Measurements from ENCODE around the gene GSG1L. TPM values are rescaled to one million over a fixed set of nuclear protein-coding genes. Genes with fewer than 3 reads are reported as not detected.

The GSG1L gene
- total RNA-seq, 2 experiments from 2014 or later: not detected

DNA sequence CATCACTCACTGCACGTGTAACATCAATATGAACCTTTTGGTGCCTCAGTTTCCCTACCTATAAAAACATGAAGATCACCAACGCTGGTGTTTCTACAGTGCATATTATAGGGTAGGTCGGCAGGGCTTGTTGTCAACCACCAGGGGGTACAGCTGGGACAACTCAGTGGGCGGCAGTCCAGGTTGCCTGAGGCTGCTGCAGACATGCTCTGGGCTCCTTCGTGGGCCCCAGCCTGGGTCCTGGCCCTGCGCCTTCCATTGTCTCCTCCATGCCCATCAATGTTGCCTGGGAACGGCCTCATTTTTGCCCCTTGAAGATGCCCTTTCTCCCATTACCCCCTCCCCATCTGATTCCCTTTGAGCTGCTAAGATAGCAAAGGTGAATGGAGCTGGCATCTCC is 89.8 kb downstream of the GSG1L start:
- no peak for DNase-seq
- Mint-ChIP-seq H3K4me1 (peaks cover 4% of the 10 kb centered on the region), H3K36me3 (ENCODE audit: low read depth) (no peaks in the 10 kb centered on the region), H3K9me3 (no peaks in the 10 kb centered on the region), H3K27me3 (peaks cover 16% of the 10 kb centered on the region), H3K27ac (no peak overlapping the region), H3K4me3 (no peak overlapping the region)
- POLR2A ChIA-PET: interaction anchor here (0.6 kb wide), 1 partner anchor 29 kb away, joined by 4 read pairs; no protein-coding TSS in a partner anchor
- CTCF ChIA-PET: no interaction called here

DNA sequence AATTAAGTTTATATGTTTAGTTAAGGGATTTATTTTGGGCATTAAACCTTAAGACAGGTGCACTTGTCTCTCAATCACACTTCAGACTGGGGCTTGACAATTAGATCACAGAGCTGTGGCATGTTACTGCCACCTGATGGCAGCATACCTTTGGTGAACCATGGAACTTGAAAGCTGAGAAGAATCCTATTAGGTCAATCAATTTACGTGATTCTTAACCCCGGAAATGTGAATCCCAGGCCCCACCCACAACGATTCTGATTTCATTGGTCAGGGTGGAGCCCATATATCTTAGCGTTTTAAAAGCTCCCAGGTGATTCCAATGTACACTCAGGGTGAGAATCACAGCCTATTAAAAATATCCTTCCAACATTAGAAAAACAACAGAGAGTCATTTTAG is 91.0 kb downstream of the GSG1L start:
- H3K4me1 Mint-ChIP-seq: peaks cover 4% of the 10 kb centered on the region
- no peak overlapping the region for H3K27ac Mint-ChIP-seq
- H3K27me3 Mint-ChIP-seq: peaks cover 16% of the 10 kb centered on the region
- DNase-seq: peak; percentile 62
- no peak overlapping the region for H3K4me3 Mint-ChIP-seq
- no peaks in the 10 kb centered on the region for H3K36me3 Mint-ChIP-seq (ENCODE audit: low read depth)
- ChIA-PET POLR2A (no interaction called here), CTCF (interaction anchor here (0.6 to 2.0 kb wide), 6 partner anchors 8 to 246 kb away, joined by 3 to 6 read pairs (median 4); no protein-coding TSS in a partner anchor)
- no peaks in the 10 kb centered on the region for H3K9me3 Mint-ChIP-seq

DNA sequence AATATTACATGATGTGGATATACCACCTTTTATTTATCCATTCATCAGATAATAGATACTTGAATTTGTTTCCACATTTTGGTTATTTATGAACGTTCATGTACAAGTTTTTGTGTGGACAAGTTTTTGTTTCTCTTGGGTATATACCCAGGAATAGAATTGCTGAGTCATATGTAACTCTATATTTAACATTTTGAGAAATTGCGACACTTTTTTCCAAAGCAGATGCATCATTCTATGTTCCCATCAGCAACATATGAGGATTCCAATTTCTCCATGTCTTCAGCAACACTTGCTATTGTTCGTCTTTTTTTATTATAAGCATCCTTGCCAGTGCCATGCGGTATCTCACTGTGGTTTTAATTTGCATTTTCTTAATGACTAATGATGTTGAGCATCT is 93.9 kb downstream of the GSG1L start:
- Mint-ChIP-seq H3K27ac (no peak overlapping the region), H3K9me3 (no peaks in the 10 kb centered on the region), H3K4me1 (peaks cover 4% of the 10 kb centered on the region), H3K4me3 (no peak overlapping the region), H3K27me3 (peaks cover 13% of the 10 kb centered on the region), H3K36me3 (ENCODE audit: low read depth) (no peaks in the 10 kb centered on the region)
- ChIA-PET CTCF (no interaction called here), POLR2A (no interaction called here)
- DNase-seq: no peak

DNA sequence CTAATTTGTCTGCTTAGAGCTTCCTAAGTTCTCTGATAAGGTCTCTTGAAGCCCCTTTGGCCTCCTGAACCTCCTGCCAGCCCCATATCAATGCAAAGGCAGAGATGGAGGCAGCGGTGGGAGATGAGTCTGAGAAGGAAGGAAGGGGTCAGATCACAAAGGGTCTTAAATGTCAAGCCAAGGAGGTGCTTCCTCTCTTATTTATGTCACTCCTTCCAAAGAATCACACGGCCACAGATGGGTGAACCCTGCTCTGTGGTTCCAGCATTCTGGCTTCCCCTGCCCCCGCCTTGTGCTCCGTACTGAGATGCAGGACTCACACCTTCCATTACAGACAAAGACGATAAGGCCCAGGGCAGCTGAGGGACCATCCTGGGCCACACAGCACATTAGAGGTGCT is 96.3 kb downstream of the GSG1L start:
- Mint-ChIP-seq H3K9me3 (no peaks in the 10 kb centered on the region), H3K27ac (no peak overlapping the region), H3K4me3 (no peak overlapping the region), H3K27me3 (peaks cover 13% of the 10 kb centered on the region), H3K36me3 (ENCODE audit: low read depth) (no peaks in the 10 kb centered on the region), H3K4me1 (no peaks in the 10 kb centered on the region)
- ChIA-PET POLR2A (no interaction called here), CTCF (no interaction called here)
- DNase-seq: no peak

DNA sequence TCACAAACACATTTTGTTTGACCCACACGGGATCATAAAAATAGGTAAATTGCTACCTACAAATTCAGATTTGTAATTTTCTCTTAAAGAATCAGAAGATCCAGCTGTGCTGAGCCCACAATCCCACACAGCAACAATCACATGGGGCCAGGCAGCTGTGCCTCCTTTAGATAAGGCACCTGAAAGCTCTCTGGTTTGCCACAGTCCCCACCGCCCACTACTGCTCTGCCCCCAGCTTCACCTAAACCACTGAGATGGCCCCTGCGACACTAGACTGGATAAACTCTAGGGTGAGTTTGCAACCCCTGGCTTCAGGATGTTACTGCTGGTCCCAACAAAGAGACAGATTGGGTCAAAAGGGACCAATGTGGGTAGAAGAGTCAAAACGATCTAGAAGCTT is 96.8 kb downstream of the GSG1L start:
- no peaks in the 10 kb centered on the region for H3K9me3 Mint-ChIP-seq
- DNase-seq: no peak
- no peak overlapping the region for H3K27ac Mint-ChIP-seq
- CTCF ChIA-PET: no interaction called here
- POLR2A ChIA-PET: no interaction called here
- no peaks in the 10 kb centered on the region for H3K36me3 Mint-ChIP-seq (ENCODE audit: low read depth)
- peaks cover 9% of the 10 kb centered on the region for H3K27me3 Mint-ChIP-seq
- no peak overlapping the region for H3K4me3 Mint-ChIP-seq
- no peaks in the 10 kb centered on the region for H3K4me1 Mint-ChIP-seq

DNA sequence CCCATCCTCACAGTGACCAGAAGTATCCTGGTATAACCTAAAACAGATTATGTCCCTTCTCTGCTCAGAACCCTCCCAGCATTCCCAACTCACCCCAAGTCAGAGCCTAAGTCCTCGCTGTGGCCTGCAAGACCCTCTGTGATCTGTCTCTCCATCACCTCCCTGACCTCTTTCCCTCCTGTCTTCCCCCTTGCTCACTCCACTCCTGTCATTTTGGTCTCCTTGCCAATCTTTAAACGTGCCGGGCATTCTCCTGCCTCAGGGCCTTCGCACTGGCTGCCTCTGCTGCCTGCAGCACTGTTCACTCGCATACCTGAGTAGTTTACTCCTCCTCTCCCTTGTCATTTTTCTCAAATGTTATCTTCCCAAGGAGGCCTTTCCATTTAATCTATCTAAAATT is 97.7 kb downstream of the GSG1L start:
- POLR2A ChIA-PET: no interaction called here
- Mint-ChIP-seq H3K4me1 (no peaks in the 10 kb centered on the region), H3K27ac (no peak overlapping the region), H3K36me3 (ENCODE audit: low read depth) (no peaks in the 10 kb centered on the region), H3K27me3 (peaks cover 6% of the 10 kb centered on the region), H3K4me3 (no peak overlapping the region), H3K9me3 (no peaks in the 10 kb centered on the region)
- DNase-seq: no peak
- CTCF ChIA-PET: no interaction called here

DNA sequence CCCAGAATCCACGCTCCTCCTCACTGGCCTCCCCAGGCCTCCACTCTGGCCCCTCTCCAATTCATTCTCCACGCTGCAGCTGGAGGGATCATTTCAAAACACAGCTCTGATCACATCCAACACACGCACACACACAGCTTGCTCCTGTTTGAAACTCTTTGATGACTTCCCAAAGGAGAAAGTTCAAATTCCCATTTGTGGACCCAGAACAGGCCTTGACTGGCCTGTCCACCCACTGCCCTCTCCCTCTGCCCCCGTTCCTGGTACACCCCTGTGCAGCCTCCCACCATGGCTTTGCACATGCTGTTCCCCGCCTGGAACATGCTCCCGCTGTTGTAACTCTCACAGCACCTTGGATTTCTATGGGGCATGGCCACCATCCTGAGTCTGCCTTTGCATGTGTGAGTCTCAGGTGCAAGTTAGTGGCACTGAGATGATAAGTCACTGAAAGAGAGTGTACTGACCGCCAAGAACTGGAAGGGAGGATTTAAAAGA is 100.0 kb downstream of the GSG1L start:
- DNase-seq: no peak
- H3K4me3 Mint-ChIP-seq: no peak overlapping the region
- no peaks in the 10 kb centered on the region for H3K9me3 Mint-ChIP-seq
- CTCF ChIA-PET: no interaction called here
- H3K27me3 Mint-ChIP-seq: no peaks in the 10 kb centered on the region
- H3K36me3 Mint-ChIP-seq (ENCODE audit: low read depth): no peaks in the 10 kb centered on the region
- H3K4me1 Mint-ChIP-seq: no peaks in the 10 kb centered on the region
- POLR2A ChIA-PET: no interaction called here
- H3K27ac Mint-ChIP-seq: no peak overlapping the region

DNA sequence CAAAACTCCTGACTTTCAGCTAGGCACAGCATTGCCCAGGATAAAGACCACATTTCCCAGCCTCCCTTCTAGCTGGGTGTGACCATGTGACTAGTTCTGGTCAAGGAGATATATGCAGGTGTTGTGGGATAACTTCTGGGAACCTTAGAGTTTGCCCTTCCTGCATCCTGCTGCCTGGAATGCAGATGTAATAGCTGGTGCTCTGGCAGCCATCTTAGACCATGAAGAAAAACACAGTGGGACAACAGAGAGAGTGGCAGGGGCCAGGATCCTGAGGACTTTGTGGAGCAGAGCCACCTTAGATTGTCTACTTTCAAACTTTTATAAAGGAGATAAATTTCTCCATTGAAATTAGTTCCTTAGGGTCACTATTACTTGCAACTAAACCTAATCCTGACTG is 101.3 kb downstream of the GSG1L start:
- no peaks in the 10 kb centered on the region for H3K36me3 Mint-ChIP-seq (ENCODE audit: low read depth)
- ChIA-PET POLR2A (no interaction called here), CTCF (no interaction called here)
- no peak for DNase-seq
- H3K27ac Mint-ChIP-seq: no peak overlapping the region
- no peak overlapping the region for H3K4me3 Mint-ChIP-seq
- no peaks in the 10 kb centered on the region for H3K4me1 Mint-ChIP-seq
- H3K9me3 Mint-ChIP-seq: peaks cover 5% of the 10 kb centered on the region
- no peaks in the 10 kb centered on the region for H3K27me3 Mint-ChIP-seq

DNA sequence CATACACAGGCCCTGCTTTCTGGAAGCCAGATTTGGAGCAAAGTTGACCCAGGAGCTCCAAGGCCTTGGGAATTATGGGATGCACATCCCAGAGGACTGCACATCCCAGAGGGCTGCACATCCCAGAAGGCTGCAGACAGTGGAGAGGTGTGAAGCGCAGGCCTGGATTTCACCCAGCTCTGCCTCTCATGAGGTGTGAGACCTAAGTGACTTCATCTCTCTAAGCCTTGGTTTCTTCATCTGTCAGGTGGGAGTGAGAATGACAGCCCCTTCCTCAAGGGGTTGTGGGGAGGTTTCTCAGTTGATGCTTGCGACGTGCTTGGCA is 102.3 kb downstream of the GSG1L start:
- Mint-ChIP-seq H3K4me3 (no peak overlapping the region), H3K36me3 (ENCODE audit: low read depth) (no peaks in the 10 kb centered on the region), H3K27ac (no peak overlapping the region), H3K4me1 (no peaks in the 10 kb centered on the region), H3K9me3 (peaks cover 5% of the 10 kb centered on the region), H3K27me3 (no peaks in the 10 kb centered on the region)
- ChIA-PET CTCF (no interaction called here), POLR2A (no interaction called here)
- DNase-seq: no peak

DNA sequence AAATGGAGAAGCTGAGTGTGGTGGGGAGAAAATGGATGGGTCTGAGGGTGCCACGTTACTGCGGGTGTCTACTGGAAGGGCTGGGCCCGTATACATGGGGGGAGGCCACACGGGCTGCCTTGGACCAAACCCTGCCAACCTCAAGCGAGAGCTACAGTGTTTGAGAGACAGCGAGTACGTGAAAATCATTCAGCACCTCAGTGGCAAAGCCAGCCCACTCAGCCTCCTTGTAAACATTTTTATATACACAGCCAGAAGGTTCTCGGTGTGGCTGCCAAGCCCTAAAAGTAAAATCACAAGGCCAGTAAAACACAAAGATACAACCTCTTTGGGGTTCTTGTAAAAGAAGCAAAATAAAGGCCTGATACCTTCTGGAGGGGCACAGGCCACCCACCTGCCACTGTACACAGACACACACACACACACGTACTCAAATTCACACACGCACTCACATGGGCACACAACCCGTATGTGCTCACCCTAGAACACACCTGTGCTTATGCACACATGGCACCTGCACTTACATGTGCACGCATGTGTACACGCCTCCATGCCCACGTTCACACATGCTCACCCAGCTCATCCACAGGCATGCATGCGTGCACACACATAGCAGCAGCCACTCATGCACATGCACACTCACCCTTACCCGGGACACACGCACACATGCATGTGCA is 102.8 kb downstream of the GSG1L start:
- ChIA-PET CTCF (no interaction called here), POLR2A (no interaction called here)
- no peak overlapping the region for H3K4me3 Mint-ChIP-seq
- no peaks in the 10 kb centered on the region for H3K27me3 Mint-ChIP-seq
- H3K4me1 Mint-ChIP-seq: no peaks in the 10 kb centered on the region
- H3K36me3 Mint-ChIP-seq (ENCODE audit: low read depth): no peaks in the 10 kb centered on the region
- peaks cover 5% of the 10 kb centered on the region for H3K9me3 Mint-ChIP-seq
- H3K27ac Mint-ChIP-seq: no peak overlapping the region
- no peak for DNase-seq

DNA sequence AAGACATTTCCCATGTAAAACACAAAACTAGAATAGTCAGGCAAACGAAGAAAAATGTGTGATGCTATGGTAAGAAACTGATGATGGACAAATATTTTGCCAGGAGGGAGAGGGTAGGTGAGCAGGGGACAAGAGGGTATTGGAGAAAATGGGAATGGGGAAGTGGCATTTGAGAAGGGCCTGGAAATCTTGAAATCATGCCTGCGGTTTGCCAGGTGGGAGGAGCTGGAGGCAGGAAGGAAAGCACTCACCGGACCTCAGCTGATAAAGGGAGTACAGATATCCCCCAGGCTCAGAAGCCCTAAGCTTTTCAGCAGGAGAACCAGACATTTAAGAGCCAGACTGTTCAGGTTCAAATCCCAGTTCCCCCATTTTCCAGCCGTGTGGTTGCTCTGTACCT is 103.6 kb downstream of the GSG1L start:
- Mint-ChIP-seq H3K27me3 (no peaks in the 10 kb centered on the region), H3K36me3 (ENCODE audit: low read depth) (peaks cover under 1% of the 10 kb centered on the region), H3K9me3 (peaks cover 11% of the 10 kb centered on the region), H3K4me1 (no peaks in the 10 kb centered on the region), H3K4me3 (no peak overlapping the region), H3K27ac (no peak overlapping the region)
- ChIA-PET CTCF (no interaction called here), POLR2A (no interaction called here)
- DNase-seq: no peak

DNA sequence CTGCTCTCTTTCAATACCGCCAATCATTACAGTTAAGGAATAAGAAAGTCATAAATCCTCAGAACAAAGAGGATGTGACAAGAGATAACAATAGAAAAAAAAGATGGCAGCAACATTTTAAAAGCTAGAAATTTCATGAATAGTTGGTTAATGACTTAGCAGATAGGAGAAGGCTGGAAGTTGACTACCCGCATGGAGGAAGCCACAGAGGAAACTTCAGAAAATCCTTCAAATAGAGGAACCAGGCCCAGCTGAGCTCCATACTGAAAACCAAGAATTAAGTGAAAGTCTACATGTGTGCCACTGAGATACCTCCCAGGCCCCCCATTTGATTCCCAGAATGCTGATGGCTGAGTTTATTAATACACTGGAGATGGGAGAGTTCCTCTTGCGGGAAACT is 109.3 kb downstream of the GSG1L start:
- CTCF ChIA-PET: no interaction called here
- H3K36me3 Mint-ChIP-seq (ENCODE audit: low read depth): peaks cover 1% of the 10 kb centered on the region
- POLR2A ChIA-PET: no interaction called here
- peaks cover 14% of the 10 kb centered on the region for H3K27me3 Mint-ChIP-seq
- DNase-seq: no peak
- H3K9me3 Mint-ChIP-seq: peaks cover 11% of the 10 kb centered on the region
- H3K4me3 Mint-ChIP-seq: no peak overlapping the region
- H3K4me1 Mint-ChIP-seq: no peaks in the 10 kb centered on the region
- H3K27ac Mint-ChIP-seq: no peak overlapping the region

DNA sequence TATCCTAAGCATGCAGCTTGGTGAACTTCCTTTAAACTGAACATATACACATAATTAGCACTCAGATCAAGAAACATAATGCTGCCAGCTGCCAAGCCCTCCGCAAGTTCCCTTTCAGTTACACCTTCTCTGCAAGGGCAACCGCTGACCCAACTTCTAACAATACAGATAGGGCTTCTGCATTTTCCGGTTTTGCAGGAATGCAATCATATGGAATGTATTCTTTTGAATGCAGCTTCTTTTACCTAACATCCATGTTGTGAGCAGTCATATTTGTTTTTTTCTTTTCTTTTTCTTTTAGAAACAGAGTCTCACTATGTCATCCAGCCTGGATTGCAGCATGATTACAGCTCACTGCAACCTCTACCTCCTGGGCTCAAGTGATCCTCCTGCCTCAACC is 110.7 kb downstream of the GSG1L start:
- no peaks in the 10 kb centered on the region for H3K4me1 Mint-ChIP-seq
- no peak overlapping the region for H3K4me3 Mint-ChIP-seq
- POLR2A ChIA-PET: no interaction called here
- peaks cover 1% of the 10 kb centered on the region for H3K36me3 Mint-ChIP-seq (ENCODE audit: low read depth)
- peaks cover 14% of the 10 kb centered on the region for H3K27me3 Mint-ChIP-seq
- no peak for DNase-seq
- CTCF ChIA-PET: no interaction called here
- peaks cover 11% of the 10 kb centered on the region for H3K9me3 Mint-ChIP-seq
- no peak overlapping the region for H3K27ac Mint-ChIP-seq

DNA sequence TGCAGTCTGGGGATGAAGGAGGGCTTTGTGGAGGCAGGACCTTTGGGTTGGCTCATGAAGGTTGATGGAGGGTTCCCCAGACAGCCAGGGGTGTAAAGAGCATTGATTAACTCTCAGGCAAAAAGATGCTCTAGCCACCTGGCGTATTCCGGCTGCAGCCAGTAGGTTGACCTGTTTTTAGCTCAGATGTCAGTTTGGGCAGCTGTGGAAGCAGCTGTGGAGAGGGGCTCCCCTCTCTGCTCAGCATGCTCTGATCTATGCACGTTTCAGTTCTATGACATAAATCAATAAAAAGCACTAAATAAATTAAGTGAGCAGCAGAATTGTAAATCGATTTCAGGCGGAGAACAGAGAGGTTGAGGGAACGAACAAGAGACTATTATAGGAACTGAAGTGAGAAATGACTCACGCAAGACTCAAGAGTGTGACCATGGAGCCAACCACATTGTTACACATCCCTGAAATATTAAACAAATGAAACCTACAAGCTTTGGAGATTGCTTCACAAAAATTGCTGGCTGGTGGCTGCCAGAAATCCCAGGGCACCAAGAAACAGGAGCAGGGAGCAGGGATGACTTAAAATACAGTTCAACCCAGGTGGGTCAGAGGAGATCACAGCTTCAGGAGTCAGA is 111.9 kb downstream of the GSG1L start:
- peaks cover 6% of the 10 kb centered on the region for H3K9me3 Mint-ChIP-seq
- peaks cover 1% of the 10 kb centered on the region for H3K36me3 Mint-ChIP-seq (ENCODE audit: low read depth)
- H3K4me3 Mint-ChIP-seq: no peak overlapping the region
- H3K27ac Mint-ChIP-seq: no peak overlapping the region
- peaks cover 14% of the 10 kb centered on the region for H3K27me3 Mint-ChIP-seq
- ChIA-PET POLR2A (no interaction called here), CTCF (no interaction called here)
- no peak for DNase-seq
- H3K4me1 Mint-ChIP-seq: no peaks in the 10 kb centered on the region

All from activated CD4-positive, alpha-beta T cell treated with anti-CD3 and anti-CD28 coated beads, Interleukin-2, amount 10 ng/mL, durations not matched to agents 7 days and 5 days (primary cell).